Spleen (tissue), 7 donors: ENCODE measurements around the gene RBM42.

Experiments
- POLR2A ChIP-seq, 3 donors: fragments of 450-650 bp; IDR thresholded peaks; one replicate each; pipeline ENCODE4 v1.5.1; 2017; ENCODE audit warnings: antibody characterized with exemption in 3 of 3, mild to moderate bottlenecking in 1 of 3
- POLR2AphosphoS5 ChIP-seq, 3 donors: sonication (generic); formaldehyde crosslinking; IDR thresholded peaks; one replicate each; pipeline ENCODE4 v1.5.1; 2017; ENCODE audit warnings: antibody characterized with exemption in 3 of 3
- TF ChIP-seq, protein P1 (sequence below), 11 experiments: fragments of 200-600 bp in 7 of 11; fragments of 450-650 bp in 4 of 11; sonication (generic) in 4 of 11; IDR thresholded peaks in 8 of 11; conservative IDR thresholded peaks in 3 of 11; 1 replicate in 7 of 11; 2 replicates in 4 of 11; pipeline versions ENCODE4 v1.4.0 to v1.8.0; 2016 to 2021; ENCODE audit warnings: antibody characterized with exemption in 11 of 11, inconsistent platforms in 4 of 11, mild to moderate bottlenecking in 1 of 11
- donor health status: DM: no; HTN: no; CAD: no; lungs with moderate emphysema.
- donor health status: DM: no; HTN: no; CAD: no.
- donor health status: DM: no; HTN: no; CAD: no.

- TF ChIP-seq POLR2AphosphoS5 (IDR thresholded peaks at IDR 0.05) (no peak), POLR2A (IDR thresholded peaks at IDR 0.05) (no peak)
- TF ChIP-seq, protein P1, sequence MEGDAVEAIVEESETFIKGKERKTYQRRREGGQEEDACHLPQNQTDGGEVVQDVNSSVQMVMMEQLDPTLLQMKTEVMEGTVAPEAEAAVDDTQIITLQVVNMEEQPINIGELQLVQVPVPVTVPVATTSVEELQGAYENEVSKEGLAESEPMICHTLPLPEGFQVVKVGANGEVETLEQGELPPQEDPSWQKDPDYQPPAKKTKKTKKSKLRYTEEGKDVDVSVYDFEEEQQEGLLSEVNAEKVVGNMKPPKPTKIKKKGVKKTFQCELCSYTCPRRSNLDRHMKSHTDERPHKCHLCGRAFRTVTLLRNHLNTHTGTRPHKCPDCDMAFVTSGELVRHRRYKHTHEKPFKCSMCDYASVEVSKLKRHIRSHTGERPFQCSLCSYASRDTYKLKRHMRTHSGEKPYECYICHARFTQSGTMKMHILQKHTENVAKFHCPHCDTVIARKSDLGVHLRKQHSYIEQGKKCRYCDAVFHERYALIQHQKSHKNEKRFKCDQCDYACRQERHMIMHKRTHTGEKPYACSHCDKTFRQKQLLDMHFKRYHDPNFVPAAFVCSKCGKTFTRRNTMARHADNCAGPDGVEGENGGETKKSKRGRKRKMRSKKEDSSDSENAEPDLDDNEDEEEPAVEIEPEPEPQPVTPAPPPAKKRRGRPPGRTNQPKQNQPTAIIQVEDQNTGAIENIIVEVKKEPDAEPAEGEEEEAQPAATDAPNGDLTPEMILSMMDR (IDR thresholded peaks at IDR 0.05 in 8 of 11, conservative IDR thresholded peaks at IDR 0.05 in 3 of 11): no peak
Observed at GRCh38 chr19:35657904-35658700, 29.3 kb downstream of the RBM42 start.
